Measurements from ENCODE around the gene AFF1.

The AFF1 gene

DNA sequence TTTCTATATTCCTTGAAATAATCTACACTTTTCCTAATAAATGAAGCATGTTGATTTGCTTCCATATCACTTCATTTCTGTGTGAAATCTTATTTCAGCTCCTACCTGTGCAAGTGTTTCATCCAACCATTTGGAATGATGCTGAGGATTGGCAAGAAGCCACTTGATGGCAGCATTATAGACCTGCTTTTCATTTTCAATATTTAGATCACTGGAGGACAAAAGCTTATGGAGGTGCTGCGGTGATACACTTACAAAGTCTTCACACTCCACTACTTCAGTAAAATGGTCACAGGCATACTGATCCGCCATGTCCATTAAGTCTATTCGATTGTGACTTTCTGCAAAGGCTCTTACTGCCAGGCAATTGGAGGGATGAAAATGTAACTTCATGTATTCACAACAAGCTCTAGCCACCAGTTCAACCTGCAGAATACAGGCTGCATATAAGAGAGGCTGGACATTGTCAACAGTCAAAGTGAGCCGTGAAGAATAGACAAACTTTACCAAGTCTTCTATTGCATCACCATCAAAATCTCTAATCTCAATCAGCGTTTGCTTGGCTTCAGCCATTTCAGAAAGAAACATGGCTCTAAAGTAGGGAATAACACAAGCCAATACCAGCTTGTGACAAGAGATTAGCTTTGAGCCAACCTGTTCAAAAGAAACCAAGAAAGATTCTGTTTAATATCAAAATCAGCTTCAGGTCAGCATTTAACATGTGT lies 250.5 kb downstream of the AFF1 start:
- TF ChIP-seq EZH2 (optimal IDR thresholded peaks at IDR 0.05; ENCODE audit: low read depth, low read length) (no peak), EZH2phosphoT487 (IDR thresholded peaks at IDR 0.05; ENCODE audit: low read length) (no peak), CTCF (IDR thresholded peaks at IDR 0.05; ENCODE audit: low read length) (no peak)
- H3K4me3 ChIP-seq (ENCODE audit: low read length) = no peak overlapping the region
- H3K9me2 ChIP-seq (replicated peaks; ENCODE audit: insufficient read depth, low read length) = no peaks in the 10 kb centered on the region
- no peak overlapping the region for H2AFZ ChIP-seq (ENCODE audit: low read length)
- no peaks in the 10 kb centered on the region for H4K20me1 ChIP-seq (ENCODE audit: insufficient read depth, low read length)
- no peaks in the 10 kb centered on the region for H3K79me2 ChIP-seq (ENCODE audit: low read length)
- no peaks in the 10 kb centered on the region for H3K4me1 ChIP-seq (ENCODE audit: low read length)
- H3K9me3 ChIP-seq (replicated peaks; ENCODE audit: insufficient read depth, low read length) = no peaks in the 10 kb centered on the region
- no peaks in the 10 kb centered on the region for H3K27me3 ChIP-seq (replicated peaks; ENCODE audit: insufficient read depth, low read length)
- no peak overlapping the region for H3K4me2 ChIP-seq (ENCODE audit: low read depth, low read length)
- no peak for DNase-seq
- no peak overlapping the region for H3K9ac ChIP-seq (ENCODE audit: low read length)
- H3F3A ChIP-seq (ENCODE audit: insufficient read depth, low read length) = no peaks in the 10 kb centered on the region
- H3K36me3 ChIP-seq (replicated peaks; ENCODE audit: insufficient read depth, low read length) = no peaks in the 10 kb centered on the region; the same call in 1 of the 2 replicates
- no peak overlapping the region for H3K27ac ChIP-seq (ENCODE audit: low read length)

DNA sequence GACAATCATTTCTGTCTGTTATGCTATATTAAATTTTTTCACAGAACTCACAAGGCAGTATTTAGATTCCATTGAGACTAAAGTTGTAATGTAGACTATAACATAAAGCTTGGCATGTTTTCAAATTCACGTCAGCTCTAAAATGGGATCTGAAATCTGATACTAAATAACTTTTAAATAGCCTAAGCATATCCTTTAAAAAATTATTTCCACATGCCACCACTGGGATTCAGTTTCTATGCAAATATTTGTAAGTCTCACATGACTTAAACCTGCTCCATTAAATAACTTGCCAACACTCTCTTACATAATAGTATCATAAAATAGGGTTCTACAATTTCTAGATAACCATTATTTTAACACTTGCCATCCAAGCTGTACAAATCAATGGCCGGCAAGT lies 253.2 kb downstream of the AFF1 start:
- Histone ChIP-seq H3K36me3 (replicated peaks; ENCODE audit: insufficient read depth, low read length) (no peaks in the 10 kb centered on the region; the same call in 1 of the 2 replicates), H3K4me2 (ENCODE audit: low read depth, low read length) (no peak overlapping the region), H3K9me2 (replicated peaks; ENCODE audit: insufficient read depth, low read length) (no peaks in the 10 kb centered on the region), H3F3A (ENCODE audit: insufficient read depth, low read length) (no peaks in the 10 kb centered on the region), H3K79me2 (ENCODE audit: low read length) (no peaks in the 10 kb centered on the region), H2AFZ (ENCODE audit: low read length) (no peak overlapping the region), H4K20me1 (ENCODE audit: insufficient read depth, low read length) (no peaks in the 10 kb centered on the region), H3K27ac (ENCODE audit: low read length) (no peak overlapping the region), H3K9me3 (replicated peaks; ENCODE audit: insufficient read depth, low read length) (no peaks in the 10 kb centered on the region), H3K4me1 (ENCODE audit: low read length) (no peaks in the 10 kb centered on the region), H3K4me3 (ENCODE audit: low read length) (no peak overlapping the region), H3K27me3 (replicated peaks; ENCODE audit: insufficient read depth, low read length) (no peaks in the 10 kb centered on the region), H3K9ac (ENCODE audit: low read length) (no peak overlapping the region)
- no peak for TF ChIP-seq CTCF (IDR thresholded peaks at IDR 0.05; ENCODE audit: low read length)
- no peak for TF ChIP-seq EZH2phosphoT487 (IDR thresholded peaks at IDR 0.05; ENCODE audit: low read length)
- TF ChIP-seq EZH2 (optimal IDR thresholded peaks at IDR 0.05; ENCODE audit: low read depth, low read length) = no peak
- no peak for DNase-seq

- H3K4me2 ChIP-seq (ENCODE audit: low read depth, low read length) = no peak overlapping the region
- no peak for DNase-seq
- H4K20me1 ChIP-seq (ENCODE audit: insufficient read depth, low read length) = no peaks in the 10 kb centered on the region
- no peak overlapping the region for H3K4me3 ChIP-seq (ENCODE audit: low read length)
- no peak overlapping the region for H3K9ac ChIP-seq (ENCODE audit: low read length)
- H3K4me1 ChIP-seq (ENCODE audit: low read length) = no peaks in the 10 kb centered on the region
- no peak overlapping the region for H3K27ac ChIP-seq (ENCODE audit: low read length)
- H3K9me3 ChIP-seq (replicated peaks; ENCODE audit: insufficient read depth, low read length) = no peaks in the 10 kb centered on the region
- H3F3A ChIP-seq (ENCODE audit: insufficient read depth, low read length) = no peaks in the 10 kb centered on the region
- TF ChIP-seq CTCF (IDR thresholded peaks at IDR 0.05; ENCODE audit: low read length) (no peak), EZH2phosphoT487 (IDR thresholded peaks at IDR 0.05; ENCODE audit: low read length) (no peak), EZH2 (optimal IDR thresholded peaks at IDR 0.05; ENCODE audit: low read depth, low read length) (no peak)
- H3K36me3 ChIP-seq (replicated peaks; ENCODE audit: insufficient read depth, low read length) = no peaks in the 10 kb centered on the region; the same call in 1 of the 2 replicates
- H3K27me3 ChIP-seq (replicated peaks; ENCODE audit: insufficient read depth, low read length) = no peaks in the 10 kb centered on the region
- no peak overlapping the region for H2AFZ ChIP-seq (ENCODE audit: low read length)
- H3K79me2 ChIP-seq (ENCODE audit: low read length) = no peaks in the 10 kb centered on the region
- H3K9me2 ChIP-seq (replicated peaks; ENCODE audit: insufficient read depth, low read length) = no peaks in the 10 kb centered on the region
Measured at GRCh38 chr4:87188932-87189331, 254.1 kb downstream of the AFF1 start.
